ENCODE measurements around the gene AOPEP. TPM values are rescaled to one million over a fixed set of nuclear protein-coding genes. Genes with fewer than 3 reads are reported as not detected.

Gene AOPEP
- total RNA-seq, 1 experiment from 2014 or later: 55.5 TPM

GRCh38 chr9:94706922-94707321, 19.6 kb upstream of the AOPEP start:
- no peak for DNase-seq (ENCODE audit: low read depth)
- in situ Hi-C loops (cut with HindIII; ENCODE audit: low pct_unique_long_range_greater_than_20kb, low sequenced_read_pairs): no loop called here

- no peak for DNase-seq (ENCODE audit: low read depth)
- in situ Hi-C loops (cut with HindIII; ENCODE audit: low pct_unique_long_range_greater_than_20kb, low sequenced_read_pairs): no loop called here
Measured at GRCh38 chr9:94713436-94714215, 12.9 kb upstream of the AOPEP start.

GRCh38 chr9:94714494-94714893, 12.0 kb upstream of the AOPEP start:
- in situ Hi-C loops (cut with HindIII; ENCODE audit: low pct_unique_long_range_greater_than_20kb, low sequenced_read_pairs): no loop called here
- DNase-seq (ENCODE audit: low read depth): no peak

GRCh38 chr9:94717761-94718160, 8.7 kb upstream of the AOPEP start:
- DNase-seq (ENCODE audit: low read depth): no peak
- in situ Hi-C loops (cut with HindIII; ENCODE audit: low pct_unique_long_range_greater_than_20kb, low sequenced_read_pairs): no loop called here

- DNase-seq (ENCODE audit: low read depth): no peak
- in situ Hi-C loops (cut with HindIII; ENCODE audit: low pct_unique_long_range_greater_than_20kb, low sequenced_read_pairs): no loop called here
Measured at GRCh38 chr9:94718936-94719335, 7.6 kb upstream of the AOPEP start.

- no peak for DNase-seq (ENCODE audit: low read depth)
- in situ Hi-C loops (cut with HindIII; ENCODE audit: low pct_unique_long_range_greater_than_20kb, low sequenced_read_pairs): no loop called here
Measured at GRCh38 chr9:94719878-94720277, 6.6 kb upstream of the AOPEP start.

- in situ Hi-C loops (cut with HindIII; ENCODE audit: low pct_unique_long_range_greater_than_20kb, low sequenced_read_pairs): no loop called here
- DNase-seq (ENCODE audit: low read depth): no peak
Measured at GRCh38 chr9:94720846-94721549, 5.5 kb upstream of the AOPEP start.

GRCh38 chr9:94721754-94722153, 4.7 kb upstream of the AOPEP start:
- in situ Hi-C loops (cut with HindIII; ENCODE audit: low pct_unique_long_range_greater_than_20kb, low sequenced_read_pairs): no loop called here
- DNase-seq (ENCODE audit: low read depth): no peak

GRCh38 chr9:94725293-94725692, 1.2 kb upstream of the AOPEP start:
- in situ Hi-C loops (cut with HindIII; ENCODE audit: low pct_unique_long_range_greater_than_20kb, low sequenced_read_pairs): no loop called here
- DNase-seq (ENCODE audit: low read depth): no peak

GRCh38 chr9:94728719-94729118, 2.2 kb downstream of the AOPEP start:
- in situ Hi-C loops (cut with HindIII; ENCODE audit: low pct_unique_long_range_greater_than_20kb, low sequenced_read_pairs): no loop called here

GRCh38 chr9:94729199-94729598, 2.7 kb downstream of the AOPEP start:
- in situ Hi-C loops (cut with HindIII; ENCODE audit: low pct_unique_long_range_greater_than_20kb, low sequenced_read_pairs): no loop called here
- no peak for DNase-seq (ENCODE audit: low read depth)

More at GRCh38 chr9:94728719-94729118, 2.2 kb downstream of the AOPEP start:
- DNase-seq (ENCODE audit: low read depth): no peak

GRCh38 chr9:94734054-94734754, 7.7 kb downstream of the AOPEP start:
- in situ Hi-C loops (cut with HindIII; ENCODE audit: low pct_unique_long_range_greater_than_20kb, low sequenced_read_pairs): no loop called here
- no peak for DNase-seq (ENCODE audit: low read depth)

- in situ Hi-C loops (cut with HindIII; ENCODE audit: low pct_unique_long_range_greater_than_20kb, low sequenced_read_pairs): no loop called here
Measured at GRCh38 chr9:94736759-94737158, 10.3 kb downstream of the AOPEP start.

GRCh38 chr9:94740145-94740840, 13.8 kb downstream of the AOPEP start:
- in situ Hi-C loops (cut with HindIII; ENCODE audit: low pct_unique_long_range_greater_than_20kb, low sequenced_read_pairs): no loop called here
- no peak for DNase-seq (ENCODE audit: low read depth)

More at GRCh38 chr9:94736759-94737158, 10.3 kb downstream of the AOPEP start:
- no peak for DNase-seq (ENCODE audit: low read depth)

- no peak for DNase-seq (ENCODE audit: low read depth)
- in situ Hi-C loops (cut with HindIII; ENCODE audit: low pct_unique_long_range_greater_than_20kb, low sequenced_read_pairs): no loop called here
Measured at GRCh38 chr9:94741866-94742265, 15.4 kb downstream of the AOPEP start.

- in situ Hi-C loops (cut with HindIII; ENCODE audit: low pct_unique_long_range_greater_than_20kb, low sequenced_read_pairs): no loop called here
- peak; percentile 36 for DNase-seq (ENCODE audit: low read depth)
Measured at GRCh38 chr9:94743035-94743954, 16.8 kb downstream of the AOPEP start.

- in situ Hi-C loops (cut with HindIII; ENCODE audit: low pct_unique_long_range_greater_than_20kb, low sequenced_read_pairs): no loop called here
- DNase-seq (ENCODE audit: low read depth): no peak
Measured at GRCh38 chr9:94745806-94746540, 19.5 kb downstream of the AOPEP start.
